Keratinocyte (primary cell): ENCODE data around the gene PYY.

Experiments used
- EZH2 ChIP-seq: IDR thresholded peaks from one replicate; pipeline ENCODE4 v1.6.1; 2012; ENCODE audit warnings: inconsistent platforms, mild to moderate bottlenecking, low read length, moderate library complexity
- TF ChIP-seq, protein P1 (sequence below), 3 experiments: IDR thresholded peaks in 1 of 3; conservative IDR thresholded peaks in 1 of 3; optimal IDR thresholded peaks in 1 of 3; 2 replicates in 2 of 3; 3 replicates in 1 of 3; pipeline versions ENCODE3 to v1.5.1; 2011; ENCODE audit warnings: low read length in 3 of 3, mild to moderate bottlenecking in 3 of 3, moderate library complexity in 2 of 3, control low read depth in 1 of 3, inconsistent platforms in 1 of 3; ENCODE audit not compliant: insufficient read depth in 2 of 3; ENCODE audit errors: extremely low read depth in 1 of 3

DNA sequence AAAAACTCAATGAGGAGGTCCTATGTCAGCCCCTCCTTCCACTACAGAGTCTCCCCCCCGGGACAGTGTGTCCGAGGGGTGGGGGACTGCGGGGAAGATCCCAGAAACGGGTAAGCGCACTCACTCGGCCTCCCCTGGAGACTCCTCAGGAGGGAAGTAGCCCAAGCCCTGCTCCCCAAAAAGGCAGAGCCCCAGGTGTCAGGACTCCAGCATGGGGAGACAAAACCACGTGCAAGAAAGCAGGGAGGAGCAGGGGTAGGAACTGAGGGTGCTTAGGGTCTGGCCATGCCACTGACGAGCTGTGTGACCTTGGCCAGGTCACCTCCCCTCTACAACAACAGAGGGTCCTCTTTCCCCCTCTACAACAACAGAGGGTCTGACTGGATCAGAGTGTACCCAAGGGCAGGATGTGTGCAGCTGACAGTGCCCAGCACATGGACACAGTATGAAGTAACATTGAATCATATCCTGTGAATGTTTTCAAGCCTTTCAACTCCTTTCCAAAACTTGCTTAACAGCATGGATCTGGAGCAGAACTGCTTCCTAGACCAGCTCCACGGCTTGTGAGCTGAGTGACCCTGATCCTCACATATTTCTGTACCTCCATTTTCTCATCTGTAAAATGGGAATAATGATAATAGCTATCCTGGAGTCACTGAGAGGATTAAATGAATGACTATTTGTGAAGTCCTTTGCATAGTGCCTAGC, 48.6 kb upstream of the PYY start:
- TF ChIP-seq, protein P1, sequence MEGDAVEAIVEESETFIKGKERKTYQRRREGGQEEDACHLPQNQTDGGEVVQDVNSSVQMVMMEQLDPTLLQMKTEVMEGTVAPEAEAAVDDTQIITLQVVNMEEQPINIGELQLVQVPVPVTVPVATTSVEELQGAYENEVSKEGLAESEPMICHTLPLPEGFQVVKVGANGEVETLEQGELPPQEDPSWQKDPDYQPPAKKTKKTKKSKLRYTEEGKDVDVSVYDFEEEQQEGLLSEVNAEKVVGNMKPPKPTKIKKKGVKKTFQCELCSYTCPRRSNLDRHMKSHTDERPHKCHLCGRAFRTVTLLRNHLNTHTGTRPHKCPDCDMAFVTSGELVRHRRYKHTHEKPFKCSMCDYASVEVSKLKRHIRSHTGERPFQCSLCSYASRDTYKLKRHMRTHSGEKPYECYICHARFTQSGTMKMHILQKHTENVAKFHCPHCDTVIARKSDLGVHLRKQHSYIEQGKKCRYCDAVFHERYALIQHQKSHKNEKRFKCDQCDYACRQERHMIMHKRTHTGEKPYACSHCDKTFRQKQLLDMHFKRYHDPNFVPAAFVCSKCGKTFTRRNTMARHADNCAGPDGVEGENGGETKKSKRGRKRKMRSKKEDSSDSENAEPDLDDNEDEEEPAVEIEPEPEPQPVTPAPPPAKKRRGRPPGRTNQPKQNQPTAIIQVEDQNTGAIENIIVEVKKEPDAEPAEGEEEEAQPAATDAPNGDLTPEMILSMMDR (optimal IDR thresholded peaks at IDR 0.05 in 1 of 3, IDR thresholded peaks at IDR 0.05 in 1 of 3, conservative IDR thresholded peaks at IDR 0.05 in 1 of 3; ENCODE audit: extremely low read depth in 1 of 3, insufficient read depth in 2 of 3, low read length in 3 of 3), result no peak
- no peak for TF ChIP-seq EZH2
